22Rv1 (cell line): ENCODE results near the gene RBM14.

Experiments used
- ZFX ChIP-seq: fragments of 450-650 bp; IDR thresholded peaks from 2 replicates; pipeline ENCODE4 v1.6.1; 2017; ENCODE audit warnings: antibody characterized with exemption, borderline replicate concordance
- TF ChIP-seq, protein P1 (sequence below): fragments of 450-650 bp; IDR thresholded peaks from 2 replicates; pipeline ENCODE4 v1.5.1; 2017; ENCODE audit warnings: mild to moderate bottlenecking

GRCh38 chr11:66643745-66644437 lies 27.5 kb downstream of the RBM14 start:
- TF ChIP-seq, protein P1, sequence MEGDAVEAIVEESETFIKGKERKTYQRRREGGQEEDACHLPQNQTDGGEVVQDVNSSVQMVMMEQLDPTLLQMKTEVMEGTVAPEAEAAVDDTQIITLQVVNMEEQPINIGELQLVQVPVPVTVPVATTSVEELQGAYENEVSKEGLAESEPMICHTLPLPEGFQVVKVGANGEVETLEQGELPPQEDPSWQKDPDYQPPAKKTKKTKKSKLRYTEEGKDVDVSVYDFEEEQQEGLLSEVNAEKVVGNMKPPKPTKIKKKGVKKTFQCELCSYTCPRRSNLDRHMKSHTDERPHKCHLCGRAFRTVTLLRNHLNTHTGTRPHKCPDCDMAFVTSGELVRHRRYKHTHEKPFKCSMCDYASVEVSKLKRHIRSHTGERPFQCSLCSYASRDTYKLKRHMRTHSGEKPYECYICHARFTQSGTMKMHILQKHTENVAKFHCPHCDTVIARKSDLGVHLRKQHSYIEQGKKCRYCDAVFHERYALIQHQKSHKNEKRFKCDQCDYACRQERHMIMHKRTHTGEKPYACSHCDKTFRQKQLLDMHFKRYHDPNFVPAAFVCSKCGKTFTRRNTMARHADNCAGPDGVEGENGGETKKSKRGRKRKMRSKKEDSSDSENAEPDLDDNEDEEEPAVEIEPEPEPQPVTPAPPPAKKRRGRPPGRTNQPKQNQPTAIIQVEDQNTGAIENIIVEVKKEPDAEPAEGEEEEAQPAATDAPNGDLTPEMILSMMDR = no peak
- no peak for TF ChIP-seq ZFX
